HepG2 (cell line): ENCODE measurements around the gene TOR1A. TPM values are rescaled to one million over a fixed set of nuclear protein-coding genes. Genes with fewer than 3 reads are reported as not detected.

Experiments used
- ADNP ChIP-seq: sonication (generic); formaldehyde crosslinking; IDR thresholded peaks from 2 replicates; pipeline ENCODE4 v1.4.0; 2020; ENCODE audit warnings: missing genetic modification reagents
- CCAR2 ChIP-seq: fragments of 200-400 bp; formaldehyde crosslinking; optimal IDR thresholded peaks from 2 replicates; pipeline ENCODE3; 2018; ENCODE audit warnings: low read depth, mild to moderate bottlenecking, low read length, moderate library complexity
- EED ChIP-seq: sonication (generic); formaldehyde crosslinking; IDR thresholded peaks from 2 replicates; pipeline ENCODE4 v1.5.0; 2020; ENCODE audit warnings: mild to moderate bottlenecking, missing genetic modification reagents
- FOSL1 ChIP-seq: sonication (generic); formaldehyde crosslinking; IDR thresholded peaks from 2 replicates; pipeline ENCODE4 v1.9.0; 2021; ENCODE audit warnings: missing genetic modification reagents, borderline replicate concordance
- FOXM1 ChIP-seq: sonication (generic); formaldehyde crosslinking; IDR thresholded peaks from 2 replicates; pipeline ENCODE4 v1.5.0; 2020; ENCODE audit warnings: missing genetic modification reagents
- HOXA5 ChIP-seq: sonication (generic); formaldehyde crosslinking; IDR thresholded peaks from 2 replicates; pipeline ENCODE4 v1.4.0; 2020; ENCODE audit warnings: missing genetic modification reagents
- IKZF4 ChIP-seq: sonication (generic); formaldehyde crosslinking; IDR thresholded peaks from 2 replicates; pipeline ENCODE4 v1.5.1; 2020; ENCODE audit warnings: borderline replicate concordance, mild to moderate bottlenecking, low read depth, missing genetic modification reagents; ENCODE audit errors: not compliant biosample characterization
- KDM3A ChIP-seq: IDR thresholded peaks from 2 replicates; pipeline ENCODE4 v1.6.1; 2018; ENCODE audit warnings: low read depth, missing compliant biosample characterization
- KDM6A ChIP-seq: IDR thresholded peaks from 2 replicates; pipeline ENCODE4 v1.6.1; 2016; ENCODE audit warnings: low read depth
- RELA ChIP-seq: sonication (generic); formaldehyde crosslinking; IDR thresholded peaks from 2 replicates; pipeline ENCODE4 v1.4.0; 2020; ENCODE audit warnings: missing genetic modification reagents
- RFX3 ChIP-seq: IDR thresholded peaks from 2 replicates; pipeline ENCODE4 v1.6.1; 2016; ENCODE audit warnings: missing biosample characterization, missing genetic modification reagents
- SMC3 ChIP-seq: IDR thresholded peaks from 2 replicates; pipeline ENCODE4 v1.6.1; 2011; ENCODE audit warnings: low read length, improper control_type of control experiment
- ZNF235 ChIP-seq: sonication (generic); formaldehyde crosslinking; IDR thresholded peaks from 2 replicates; pipeline ENCODE4 v1.8.1; 2023; ENCODE audit warnings: mild to moderate bottlenecking, missing genetic modification reagents, borderline replicate concordance
- ZNF263 ChIP-seq: sonication (generic); formaldehyde crosslinking; IDR thresholded peaks from 2 replicates; pipeline ENCODE4 v1.4.0; 2020; ENCODE audit warnings: missing genetic modification reagents
- ZNF547 ChIP-seq: sonication (generic); formaldehyde crosslinking; IDR thresholded peaks from 2 replicates; pipeline ENCODE4 v1.5.1; 2020; ENCODE audit warnings: mild to moderate bottlenecking, missing genetic modification reagents
- ZNF577 ChIP-seq: sonication (generic); formaldehyde crosslinking; IDR thresholded peaks from 2 replicates; pipeline ENCODE4 v1.4.0; 2020; ENCODE audit warnings: mild to moderate bottlenecking, low read depth, missing genetic modification reagents, borderline replicate concordance
- ZNF746 ChIP-seq: sonication (generic); formaldehyde crosslinking; IDR thresholded peaks from 2 replicates; pipeline ENCODE4 v1.8.0; 2022; ENCODE audit warnings: mild to moderate bottlenecking, missing genetic modification reagents
- ZNF878 ChIP-seq: sonication (generic); formaldehyde crosslinking; IDR thresholded peaks from 2 replicates; pipeline ENCODE4 v1.8.1; 2023; ENCODE audit warnings: mild to moderate bottlenecking, missing genetic modification reagents, moderate library complexity
- polyA plus RNA-seq, 8 experiments: library from polyadenylated mRNA; depleted of rRNA in 3 of 8; stranded (reverse) in 7 of 8; unstranded in 1 of 8; fragments of >200 nt; fragmentation: Illumina TruSeq in 4 of 8; extraction: Trizol in 4 of 8; gene quantifications; 2 replicates each; pipeline versions ENCODE4 v1.2.1 to v1.2.3, GENCODE V29; 2011 to 2016; ENCODE audit warnings: low read depth in 4 of 8, missing spikeins in 1 of 8, mixed read lengths in 1 of 8; ENCODE audit not compliant: insufficient read depth in 1 of 8
- total RNA-seq, 5 experiments: library from RNA; depleted of rRNA; stranded (reverse); fragments of >200 nt; fragmentation: Illumina TruSeq; extraction: Trizol; gene quantifications; 2 replicates each; pipeline ENCODE4 v1.2.3, GENCODE V29; 2016; ENCODE audit warnings: low read depth in 1 of 5
- TF ChIP-seq, protein P1 (sequence below): IDR thresholded peaks from 2 replicates; pipeline ENCODE4 v1.6.1; 2012; ENCODE audit warnings: low read length, improper control_type of control experiment
- TF ChIP-seq, protein P2 (sequence below), 2 experiments: sonication (generic) in 1 of 2; formaldehyde crosslinking in 1 of 2; IDR thresholded peaks; 2 replicates each; pipeline versions ENCODE4 v1.6.1 to v1.9.0; 2014 to 2022; ENCODE audit warnings: antibody characterized with exemption in 1 of 2, borderline replicate concordance in 1 of 2, inconsistent platforms in 1 of 2, low read depth in 1 of 2, missing genetic modification reagents in 1 of 2
- TF ChIP-seq, protein P3 (sequence below): sonication (generic); formaldehyde crosslinking; IDR thresholded peaks from 2 replicates; pipeline ENCODE4 v1.4.0; 2020; ENCODE audit warnings: mild to moderate bottlenecking, low read depth, missing genetic modification reagents

Gene TOR1A
- total and polyA plus RNA-seq, 2 of the 13 experiments (the other 11 are each of a cell fraction or from before 2014, with no cell fraction given), result 31.6 to 41.4 TPM

DNA sequence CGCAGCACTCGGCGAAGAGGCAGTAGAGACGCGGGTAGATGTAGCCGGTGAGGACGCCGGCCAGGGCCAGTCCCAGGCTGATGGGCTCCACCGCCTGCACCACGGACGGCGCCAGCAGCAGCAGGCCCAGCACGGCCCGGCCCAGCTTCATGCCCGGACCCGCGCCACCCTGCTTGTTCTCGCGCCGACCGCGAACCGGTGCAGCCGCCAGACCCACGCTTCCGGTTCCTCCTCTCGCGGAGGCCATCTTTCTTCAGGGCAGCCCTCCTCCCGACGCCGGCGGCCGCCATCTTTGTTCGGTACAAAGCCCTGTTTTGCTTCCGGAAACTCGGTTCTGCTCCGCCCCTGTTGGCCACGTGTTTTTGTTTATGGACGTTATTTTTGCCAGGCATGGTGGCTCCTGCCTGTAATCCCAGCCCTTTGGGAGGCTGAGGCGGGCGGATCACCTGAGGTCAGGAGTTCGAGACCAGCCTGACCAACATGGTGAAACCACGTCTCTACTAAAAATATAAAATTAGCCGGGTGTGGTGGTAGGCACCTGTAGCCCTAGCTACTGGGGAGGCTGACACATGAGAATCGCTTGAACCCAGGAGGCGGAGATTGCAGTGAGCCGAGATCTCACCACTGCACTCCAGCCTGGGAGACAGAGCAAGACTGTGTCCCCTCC is at the start of gene TOR1A (continued):
- TF ChIP-seq, protein P1, sequence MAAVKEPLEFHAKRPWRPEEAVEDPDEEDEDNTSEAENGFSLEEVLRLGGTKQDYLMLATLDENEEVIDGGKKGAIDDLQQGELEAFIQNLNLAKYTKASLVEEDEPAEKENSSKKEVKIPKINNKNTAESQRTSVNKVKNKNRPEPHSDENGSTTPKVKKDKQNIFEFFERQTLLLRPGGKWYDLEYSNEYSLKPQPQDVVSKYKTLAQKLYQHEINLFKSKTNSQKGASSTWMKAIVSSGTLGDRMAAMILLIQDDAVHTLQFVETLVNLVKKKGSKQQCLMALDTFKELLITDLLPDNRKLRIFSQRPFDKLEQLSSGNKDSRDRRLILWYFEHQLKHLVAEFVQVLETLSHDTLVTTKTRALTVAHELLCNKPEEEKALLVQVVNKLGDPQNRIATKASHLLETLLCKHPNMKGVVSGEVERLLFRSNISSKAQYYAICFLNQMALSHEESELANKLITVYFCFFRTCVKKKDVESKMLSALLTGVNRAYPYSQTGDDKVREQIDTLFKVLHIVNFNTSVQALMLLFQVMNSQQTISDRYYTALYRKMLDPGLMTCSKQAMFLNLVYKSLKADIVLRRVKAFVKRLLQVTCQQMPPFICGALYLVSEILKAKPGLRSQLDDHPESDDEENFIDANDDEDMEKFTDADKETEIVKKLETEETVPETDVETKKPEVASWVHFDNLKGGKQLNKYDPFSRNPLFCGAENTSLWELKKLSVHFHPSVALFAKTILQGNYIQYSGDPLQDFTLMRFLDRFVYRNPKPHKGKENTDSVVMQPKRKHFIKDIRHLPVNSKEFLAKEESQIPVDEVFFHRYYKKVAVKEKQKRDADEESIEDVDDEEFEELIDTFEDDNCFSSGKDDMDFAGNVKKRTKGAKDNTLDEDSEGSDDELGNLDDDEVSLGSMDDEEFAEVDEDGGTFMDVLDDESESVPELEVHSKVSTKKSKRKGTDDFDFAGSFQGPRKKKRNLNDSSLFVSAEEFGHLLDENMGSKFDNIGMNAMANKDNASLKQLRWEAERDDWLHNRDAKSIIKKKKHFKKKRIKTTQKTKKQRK, result no peak
- no peak for TF ChIP-seq ZNF577 (CRISPR knock-in tag)
- TF ChIP-seq SMC3, result no peak
- no peak for TF ChIP-seq IKZF4 (CRISPR knock-in tag)
- TF ChIP-seq RELA (CRISPR knock-in tag), result peak; percentile 82; the same call in 1 of the 2 replicates
- peak; percentile 59; the same call in 1 of the 2 replicates for TF ChIP-seq ZNF746 (CRISPR knock-in tag)
- TF ChIP-seq RFX3 (CRISPR knock-in tag), result no peak
- TF ChIP-seq ZNF878 (CRISPR knock-in tag), result peak; percentile 72
- no peak for TF ChIP-seq FOSL1
- TF ChIP-seq KDM6A (CRISPR knock-in tag), result no peak
- peak; percentile 94 for TF ChIP-seq ADNP (CRISPR knock-in tag)
- TF ChIP-seq, protein P2, sequence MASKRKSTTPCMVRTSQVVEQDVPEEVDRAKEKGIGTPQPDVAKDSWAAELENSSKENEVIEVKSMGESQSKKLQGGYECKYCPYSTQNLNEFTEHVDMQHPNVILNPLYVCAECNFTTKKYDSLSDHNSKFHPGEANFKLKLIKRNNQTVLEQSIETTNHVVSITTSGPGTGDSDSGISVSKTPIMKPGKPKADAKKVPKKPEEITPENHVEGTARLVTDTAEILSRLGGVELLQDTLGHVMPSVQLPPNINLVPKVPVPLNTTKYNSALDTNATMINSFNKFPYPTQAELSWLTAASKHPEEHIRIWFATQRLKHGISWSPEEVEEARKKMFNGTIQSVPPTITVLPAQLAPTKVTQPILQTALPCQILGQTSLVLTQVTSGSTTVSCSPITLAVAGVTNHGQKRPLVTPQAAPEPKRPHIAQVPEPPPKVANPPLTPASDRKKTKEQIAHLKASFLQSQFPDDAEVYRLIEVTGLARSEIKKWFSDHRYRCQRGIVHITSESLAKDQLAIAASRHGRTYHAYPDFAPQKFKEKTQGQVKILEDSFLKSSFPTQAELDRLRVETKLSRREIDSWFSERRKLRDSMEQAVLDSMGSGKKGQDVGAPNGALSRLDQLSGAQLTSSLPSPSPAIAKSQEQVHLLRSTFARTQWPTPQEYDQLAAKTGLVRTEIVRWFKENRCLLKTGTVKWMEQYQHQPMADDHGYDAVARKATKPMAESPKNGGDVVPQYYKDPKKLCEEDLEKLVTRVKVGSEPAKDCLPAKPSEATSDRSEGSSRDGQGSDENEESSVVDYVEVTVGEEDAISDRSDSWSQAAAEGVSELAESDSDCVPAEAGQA (IDR thresholded peaks at IDR 0.05; ENCODE audit: low read depth), result peak; percentile 100
- TF ChIP-seq, protein P2 (CRISPR knock-in tag; IDR thresholded peaks at IDR 0.05; ENCODE audit: borderline replicate concordance), result no peak
- peak; percentile 74 for TF ChIP-seq HOXA5 (CRISPR knock-in tag)
- peak; percentile 94; the same call in 1 of the 2 replicates for TF ChIP-seq KDM3A (CRISPR knock-in tag)
- peak; percentile 85; the same call in 1 of the 2 replicates for TF ChIP-seq EED (CRISPR knock-in tag)
- TF ChIP-seq CCAR2, result no peak
- TF ChIP-seq ZNF235 (CRISPR knock-in tag), result peak; percentile 70; the same call in 1 of the 2 replicates
- TF ChIP-seq, protein P3, sequence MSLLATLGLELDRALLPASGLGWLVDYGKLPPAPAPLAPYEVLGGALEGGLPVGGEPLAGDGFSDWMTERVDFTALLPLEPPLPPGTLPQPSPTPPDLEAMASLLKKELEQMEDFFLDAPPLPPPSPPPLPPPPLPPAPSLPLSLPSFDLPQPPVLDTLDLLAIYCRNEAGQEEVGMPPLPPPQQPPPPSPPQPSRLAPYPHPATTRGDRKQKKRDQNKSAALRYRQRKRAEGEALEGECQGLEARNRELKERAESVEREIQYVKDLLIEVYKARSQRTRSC (CRISPR knock-in tag), result no peak
- TF ChIP-seq FOXM1 (CRISPR knock-in tag), result no peak
- no peak; the same call in 1 of the 2 replicates for TF ChIP-seq ZNF547 (CRISPR knock-in tag)
- TF ChIP-seq ZNF263 (CRISPR knock-in tag), result peak; percentile 49; the same call in 1 of the 2 replicates
